ENCODE data around the gene RCBTB1.
A peak's percentile ranks its signal among the peaks of the same experiment; 100 is the strongest.

RCBTB1 gene

GRCh38 chr13:49587311-49587847 lies 2.0 kb upstream of the RCBTB1 start:
- peak; percentile 67 for DNase-seq (ENCODE audit: low spot score)
- CTCF ChIA-PET: no interaction called here
- H3K27ac ChIP-seq: no peak overlapping the region; the same call in 1 of the 2 replicates
- POLR2A ChIA-PET (ENCODE audit: low non-redundant PET): no interaction called here
- no peak for TF ChIP-seq CTCF (conservative IDR thresholded peaks at IDR 0.05; ENCODE audit: low read depth)

- ChIA-PET CTCF (interaction anchor here (0.6 to 0.9 kb wide), 4 partner anchors 20 to 501 kb away, joined by 3 to 4 read pairs (median 3); no protein-coding TSS in a partner anchor), POLR2A (ENCODE audit: low non-redundant PET) (interaction anchor here (0.5 kb wide), 1 partner anchor 8 kb away, joined by 3 read pairs; no protein-coding TSS in a partner anchor)
- no peak for DNase-seq (ENCODE audit: low spot score)
- H3K27ac ChIP-seq: no peak overlapping the region
- TF ChIP-seq CTCF (conservative IDR thresholded peaks at IDR 0.05; ENCODE audit: low read depth): no peak
Observed at GRCh38 chr13:49586717-49587116, 1.4 kb upstream of the RCBTB1 start.

- no peak for TF ChIP-seq CTCF (conservative IDR thresholded peaks at IDR 0.05; ENCODE audit: low read depth)
- POLR2A ChIA-PET (ENCODE audit: low non-redundant PET): no interaction called here
- CTCF ChIA-PET: interaction anchor here (1.3 kb wide), 1 partner anchor 22 kb away, joined by 10 read pairs; no protein-coding TSS in a partner anchor
- no peak for DNase-seq (ENCODE audit: low spot score)
- H3K27ac ChIP-seq: peak overlapping the region; percentile 87
Observed at GRCh38 chr13:49584771-49585182, 581 bp downstream of the RCBTB1 start.

- DNase-seq (ENCODE audit: low spot score): no peak
- TF ChIP-seq CTCF (conservative IDR thresholded peaks at IDR 0.05; ENCODE audit: low read depth): no peak
- ChIA-PET POLR2A (ENCODE audit: low non-redundant PET) (no interaction called here), CTCF (no interaction called here)
- H3K27ac ChIP-seq: no peak overlapping the region
Observed at GRCh38 chr13:49580980-49581680, 4.2 kb downstream of the RCBTB1 start.

- TF ChIP-seq CTCF (conservative IDR thresholded peaks at IDR 0.05; ENCODE audit: low read depth): no peak
- CTCF ChIA-PET: no interaction called here
Observed at GRCh38 chr13:49579501-49579900, 5.9 kb downstream of the RCBTB1 start.

GRCh38 chr13:49571299-49572240 lies 13.8 kb downstream of the RCBTB1 start:
- no peak for DNase-seq (ENCODE audit: low spot score)
- no peak for TF ChIP-seq CTCF (conservative IDR thresholded peaks at IDR 0.05; ENCODE audit: low read depth)
- ChIA-PET POLR2A (ENCODE audit: low non-redundant PET) (no interaction called here), CTCF (interaction anchor here (1.1 kb wide), 1 partner anchor 22 kb away, joined by 3 read pairs; no protein-coding TSS in a partner anchor)
- H3K27ac ChIP-seq: no peak overlapping the region; the same call in 1 of the 2 replicates

More at GRCh38 chr13:49579501-49579900, 5.9 kb downstream of the RCBTB1 start:
- DNase-seq (ENCODE audit: low spot score): no peak
- no peak overlapping the region for H3K27ac ChIP-seq
- POLR2A ChIA-PET (ENCODE audit: low non-redundant PET): no interaction called here
